ENCODE results near the gene JRKL. TPM values are rescaled to one million over a fixed set of nuclear protein-coding genes. Genes with fewer than 3 reads are reported as not detected.

JRKL gene
- polyA plus RNA-seq (2012; ENCODE audit: insufficient read depth, insufficient read length) = 10.0 TPM

DNA sequence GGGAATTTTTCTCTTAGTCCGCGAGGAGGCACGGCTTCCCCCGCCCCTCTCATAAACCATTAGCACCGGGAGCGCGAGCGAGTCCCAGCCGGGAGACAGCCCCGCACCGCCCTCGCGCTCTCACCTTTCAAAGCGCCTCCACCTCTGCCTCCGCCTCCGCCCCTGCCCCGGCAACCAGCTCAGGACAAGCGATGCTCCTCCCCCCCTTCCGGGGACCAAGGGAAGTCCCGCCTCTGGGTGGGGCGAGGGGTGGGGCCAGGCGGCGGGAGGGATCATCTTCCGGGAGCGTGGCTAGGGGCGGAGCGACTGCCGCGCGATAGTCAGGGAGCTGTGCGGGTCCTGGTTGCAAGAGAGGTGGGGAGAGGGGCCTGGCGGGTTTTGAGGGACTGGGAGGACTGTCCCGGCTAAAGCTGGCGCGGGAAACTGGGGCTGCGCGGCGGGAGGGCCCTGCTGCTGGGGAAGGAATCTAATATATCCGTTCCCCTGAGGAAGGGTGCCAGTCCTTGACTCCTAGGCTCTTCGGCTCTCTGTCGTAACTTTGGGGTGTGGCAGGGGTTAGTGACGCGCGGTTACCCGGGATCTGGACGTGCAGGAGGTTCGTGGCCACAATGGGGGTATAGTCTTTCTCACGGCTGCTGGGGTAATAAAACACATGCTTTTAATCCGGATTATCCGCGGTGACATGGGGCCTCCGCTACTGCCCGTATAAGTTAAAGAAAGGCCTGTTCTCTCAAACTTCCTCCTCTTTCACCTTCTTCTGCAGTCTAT is at the start of gene JRKL, which contains the start of gene CCDC82:
Gene JRKL, plus strand, starts transcription at position 294 of the 768 bp plus-strand sequence. CDS start 637 bp downstream, outside the sequence.
Gene CCDC82, minus strand, starts transcription at position 193 of the 768 bp plus-strand sequence. CDS start 5,165 bp downstream, outside the sequence.
- peak within 1 kb of the TSS; percentile 85 for H3K4me3 ChIP-seq (ENCODE audit: low read length)
- DNase-seq (ENCODE audit: low read depth, low spot score) = peak; percentile 89

DNA sequence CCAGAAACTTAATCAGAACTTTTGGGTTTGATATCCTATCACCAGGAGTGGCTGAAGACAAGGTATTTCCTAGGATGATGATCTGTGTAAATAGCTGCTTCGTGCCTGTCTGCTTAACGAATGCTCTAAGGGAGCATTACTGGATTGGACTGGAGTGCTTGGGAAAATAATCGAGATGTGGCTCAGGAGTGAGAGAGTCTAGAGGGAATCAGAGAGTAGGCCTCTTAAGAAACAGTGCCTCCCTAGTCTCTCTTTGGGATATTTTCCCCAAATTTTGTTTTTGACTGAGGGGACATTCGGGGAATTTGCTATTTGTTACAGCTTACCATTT is 49.3 kb upstream of the JRKL start:
- no peak overlapping the region for H3K4me3 ChIP-seq (ENCODE audit: low read length)

DNA sequence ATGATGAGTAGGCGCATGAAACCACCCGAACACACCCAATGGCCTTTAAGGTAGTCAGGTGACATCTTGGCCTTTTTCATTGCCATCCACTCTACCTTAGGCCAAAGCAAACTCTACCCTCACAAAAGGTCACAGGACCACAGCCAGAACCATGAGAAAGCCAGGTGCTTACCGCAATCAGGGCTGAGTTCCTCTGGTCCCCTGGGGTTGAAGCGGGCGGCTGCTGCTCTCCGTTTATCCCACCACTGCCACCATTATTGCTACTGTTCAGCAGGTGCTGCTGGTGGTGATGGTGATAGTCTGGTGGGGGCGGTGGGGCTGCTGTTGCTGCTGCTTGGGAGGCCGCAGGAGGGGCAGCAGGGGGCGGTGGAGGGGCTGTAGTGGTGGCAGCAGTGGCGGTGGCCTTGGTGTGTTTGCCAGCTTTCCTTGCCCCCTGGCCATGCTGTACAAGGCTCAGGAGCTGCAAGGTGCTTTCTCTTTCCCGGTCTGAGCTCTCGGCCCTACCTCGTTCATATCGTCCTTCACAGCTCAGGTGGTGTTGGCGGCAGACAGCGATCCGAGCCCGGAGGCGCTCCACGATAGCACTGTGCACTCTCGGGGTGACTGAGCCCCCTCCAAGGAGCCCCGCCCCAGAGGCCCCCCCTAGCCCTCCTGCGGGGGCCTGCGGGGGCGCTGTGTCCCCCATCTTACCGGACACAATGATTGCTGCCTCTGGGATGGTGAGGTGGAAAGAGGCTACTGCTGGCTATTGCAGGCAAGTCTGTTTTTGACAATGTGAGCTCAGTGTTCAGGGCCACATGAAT is 48.4 kb upstream of the JRKL start:
- no peak overlapping the region for H3K4me3 ChIP-seq (ENCODE audit: low read length)
- no peak for DNase-seq (ENCODE audit: low read depth, low spot score)

More for the DNA sequence above, 49.3 kb upstream of the JRKL start:
- no peak for DNase-seq (ENCODE audit: low read depth, low spot score)

DNA sequence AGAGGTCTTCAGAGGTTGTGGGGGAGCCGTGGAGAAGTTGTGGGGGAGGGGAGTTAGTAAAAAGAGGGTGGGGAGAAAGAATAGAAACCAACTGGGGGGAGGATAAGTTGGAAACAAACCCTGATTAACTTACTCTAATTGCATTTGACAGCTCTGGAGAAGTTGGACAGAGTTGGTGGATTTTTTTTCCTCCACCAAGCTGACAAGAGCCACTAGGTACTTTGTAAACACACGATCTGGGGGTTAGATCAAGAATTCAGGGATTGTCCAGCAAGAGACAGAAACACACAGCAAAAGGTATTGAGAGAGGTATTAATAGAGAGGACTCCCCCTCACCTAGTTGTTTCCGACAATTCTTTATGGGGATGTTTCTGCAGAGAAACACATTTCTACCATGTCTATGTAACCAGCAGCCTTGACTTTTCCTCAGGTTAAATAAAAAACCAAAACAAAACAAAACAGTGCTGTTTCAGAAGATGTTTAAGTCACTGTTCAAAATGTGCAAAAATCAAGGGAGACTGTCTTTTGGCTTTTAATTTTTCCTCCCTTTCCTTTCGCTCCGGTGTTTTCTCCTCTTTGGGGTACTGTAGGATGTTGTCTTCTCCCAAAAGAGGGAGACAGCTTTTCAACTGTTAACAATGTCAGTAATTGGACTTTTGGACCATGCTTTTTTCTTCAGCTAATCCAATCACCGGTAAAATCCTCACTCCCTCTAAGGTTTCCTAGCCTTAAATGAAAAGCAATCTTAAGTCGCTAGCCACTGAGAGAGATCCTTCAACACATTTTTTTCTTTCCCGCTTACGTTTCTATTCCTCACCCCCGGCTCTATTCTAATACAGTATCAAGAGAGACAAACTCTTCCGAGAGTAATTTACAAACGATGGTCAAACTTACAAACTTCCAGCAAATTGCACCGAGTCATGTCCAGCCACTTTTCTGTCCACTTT is 47.5 kb upstream of the JRKL start:
- DNase-seq (ENCODE audit: low read depth, low spot score) = no peak
- H3K4me3 ChIP-seq (ENCODE audit: low read length) = peak overlapping the region; percentile 56

DNA sequence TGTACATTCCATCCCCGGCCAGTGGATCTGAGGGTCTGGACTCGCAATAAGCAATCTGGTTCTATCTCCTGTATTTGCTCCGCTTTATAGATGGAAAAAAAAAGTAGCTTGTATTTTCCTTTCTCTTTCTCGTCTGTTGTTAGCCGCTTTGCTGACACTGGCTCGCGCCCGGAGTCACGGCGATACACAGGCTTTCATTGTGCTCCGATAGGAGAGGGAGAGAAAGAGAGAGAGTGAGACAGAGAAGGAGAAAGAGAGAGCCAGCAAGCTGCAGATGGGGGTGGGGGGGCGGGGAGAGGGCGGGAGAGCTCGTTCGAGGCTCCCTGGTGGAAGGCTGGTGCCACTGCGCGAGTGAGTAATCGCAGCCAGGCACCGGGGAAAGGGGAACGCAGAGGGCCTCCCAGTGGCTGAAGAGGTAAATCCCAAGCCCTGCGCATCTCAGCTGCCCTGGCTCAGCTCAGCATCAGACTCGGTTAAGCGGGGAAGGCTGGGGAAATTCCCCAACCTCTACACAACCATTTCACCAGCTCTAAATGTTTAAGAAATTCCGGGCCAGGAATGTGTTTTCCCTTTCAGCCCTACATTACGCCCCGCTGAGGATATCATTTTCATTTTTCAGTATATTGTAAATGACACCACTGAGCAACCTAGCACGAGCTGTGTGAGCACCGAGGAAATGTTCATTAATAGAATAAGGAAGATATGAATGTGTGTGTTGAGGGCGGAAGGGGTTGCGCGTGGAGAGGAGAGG is 46.7 kb upstream of the JRKL start, which contains the start of gene MAML2:
Gene MAML2, minus strand, starts transcription at position 235 of the 751 bp plus-strand sequence. CDS start 1,300 bp downstream, outside the sequence.
- DNase-seq (ENCODE audit: low read depth, low spot score) = peak; percentile 78
- H3K4me3 ChIP-seq (ENCODE audit: low read length) = peak within 1 kb of the TSS; percentile 56

DNA sequence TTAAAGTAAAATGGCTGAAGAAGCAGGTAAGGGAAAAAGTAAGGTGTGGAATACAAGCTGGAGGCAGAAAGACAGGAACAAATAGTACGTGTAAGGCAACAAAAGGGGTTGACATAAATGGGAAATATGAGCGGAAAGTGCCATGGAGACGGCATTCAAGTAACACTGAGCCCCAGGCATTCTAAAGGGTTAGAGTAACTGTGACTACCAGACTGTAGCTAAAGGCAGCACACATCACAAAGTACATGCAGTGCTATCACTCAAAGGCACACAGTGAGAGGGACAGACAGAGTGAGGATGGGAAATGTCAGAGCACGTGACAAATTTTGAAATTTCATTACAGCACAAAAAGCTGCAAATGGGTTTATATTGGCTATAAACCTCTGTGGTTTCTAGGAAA is 33.0 kb upstream of the JRKL start:
- no peak overlapping the region for H3K4me3 ChIP-seq (ENCODE audit: low read length)
- DNase-seq (ENCODE audit: low read depth, low spot score) = no peak

DNA sequence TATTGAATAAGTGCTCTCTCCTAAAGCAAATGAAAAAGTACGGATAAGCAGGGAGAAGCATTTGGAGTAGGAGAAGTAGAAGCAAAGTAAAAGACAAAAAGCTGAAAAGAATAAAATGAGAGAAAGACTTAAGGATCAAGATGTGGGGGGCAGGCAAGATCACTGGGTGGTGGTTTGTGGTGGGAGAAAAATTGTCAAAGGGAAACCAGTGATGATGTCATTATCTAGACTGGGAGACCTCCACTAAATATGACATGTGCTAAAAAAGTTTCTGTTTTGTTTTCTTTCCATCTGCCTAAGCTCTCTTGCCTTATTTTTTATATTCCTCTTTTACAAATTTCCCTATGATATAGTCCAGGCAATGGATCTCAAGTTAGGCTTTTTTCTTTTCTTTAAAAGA is 32.0 kb upstream of the JRKL start:
- no peak for DNase-seq (ENCODE audit: low read depth, low spot score)

DNA sequence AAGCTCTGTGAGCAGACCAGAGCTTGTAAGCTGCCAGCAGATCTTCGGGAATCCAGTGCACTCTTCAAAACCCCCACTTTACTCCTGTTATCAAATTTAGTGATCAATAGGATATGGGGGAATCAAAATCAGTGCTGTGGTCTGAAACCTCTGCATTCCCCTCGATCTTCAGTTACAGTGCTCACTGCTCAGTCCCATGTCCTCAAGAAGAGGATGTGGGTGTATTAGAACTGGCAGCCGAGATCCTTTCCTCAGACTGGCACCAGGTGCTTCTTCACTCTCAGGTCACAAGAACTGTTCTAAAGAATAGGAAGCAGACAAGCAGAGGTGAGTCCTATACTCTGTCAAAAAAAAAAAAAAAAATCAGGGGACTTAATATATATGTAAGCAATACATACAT is 31.5 kb upstream of the JRKL start:
- DNase-seq (ENCODE audit: low read depth, low spot score) = no peak
- H3K4me3 ChIP-seq (ENCODE audit: low read length) = no peak overlapping the region

More for the DNA sequence above, 32.0 kb upstream of the JRKL start:
- H3K4me3 ChIP-seq (ENCODE audit: low read length) = no peak overlapping the region

DNA sequence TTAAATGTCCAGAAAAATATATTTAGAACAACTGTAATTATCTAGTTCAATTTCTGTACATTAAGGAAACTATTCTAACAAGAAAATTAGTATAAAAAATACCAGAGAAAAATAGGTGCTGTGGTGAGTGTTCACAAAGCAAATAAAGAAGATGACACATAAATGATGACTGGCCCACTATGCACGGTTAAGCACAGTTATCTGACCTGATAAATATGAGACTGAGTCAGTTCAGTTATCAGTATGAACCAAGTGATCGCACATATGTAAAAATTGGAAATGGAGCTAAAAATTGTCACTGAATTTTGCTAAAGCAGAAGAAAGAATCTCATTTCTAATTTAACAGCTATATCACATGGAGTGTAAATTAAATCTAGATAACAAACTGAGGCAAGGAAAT is 28.0 kb upstream of the JRKL start:
- no peak for DNase-seq (ENCODE audit: low read depth, low spot score)
- H3K4me3 ChIP-seq (ENCODE audit: low read length) = no peak overlapping the region

DNA sequence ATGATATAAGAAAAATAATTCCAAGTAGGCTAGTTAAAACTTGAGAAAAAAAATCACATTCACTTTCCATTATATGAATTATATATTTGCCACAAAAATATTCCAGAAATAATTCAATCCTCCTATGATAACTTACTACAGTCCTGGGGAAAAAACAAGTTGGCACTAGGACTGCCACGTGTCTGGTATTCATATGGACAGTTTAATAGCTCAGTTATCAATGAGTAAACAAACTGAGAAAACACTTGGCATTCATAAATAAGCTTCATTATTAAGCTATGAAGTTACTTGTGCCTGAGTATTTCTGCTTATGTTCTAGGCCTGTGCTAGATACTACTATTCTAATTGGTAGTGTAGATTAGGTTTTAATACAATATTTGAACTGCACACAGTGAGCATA is 24.3 kb upstream of the JRKL start:
- H3K4me3 ChIP-seq (ENCODE audit: low read length) = no peak overlapping the region
- no peak for DNase-seq (ENCODE audit: low read depth, low spot score)

DNA sequence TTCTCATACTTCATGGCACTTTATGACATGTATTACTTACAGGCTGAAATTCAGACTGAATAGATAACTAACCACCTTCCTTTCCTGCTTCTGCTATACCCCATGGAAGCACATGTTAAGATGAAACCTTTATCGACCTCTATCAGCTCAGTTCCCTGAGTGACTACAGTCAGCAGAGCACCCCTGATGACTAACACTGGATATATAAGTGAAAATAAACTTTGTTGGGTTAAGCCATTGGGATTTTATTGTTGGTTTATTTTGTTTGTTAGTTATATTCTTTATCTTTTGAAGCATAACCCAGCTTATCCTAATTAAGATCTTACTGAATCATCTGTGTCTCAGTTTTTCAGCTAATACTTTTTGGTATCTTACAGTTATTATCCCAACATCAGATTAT is 23.8 kb upstream of the JRKL start:
- no peak overlapping the region for H3K4me3 ChIP-seq (ENCODE audit: low read length)

DNA sequence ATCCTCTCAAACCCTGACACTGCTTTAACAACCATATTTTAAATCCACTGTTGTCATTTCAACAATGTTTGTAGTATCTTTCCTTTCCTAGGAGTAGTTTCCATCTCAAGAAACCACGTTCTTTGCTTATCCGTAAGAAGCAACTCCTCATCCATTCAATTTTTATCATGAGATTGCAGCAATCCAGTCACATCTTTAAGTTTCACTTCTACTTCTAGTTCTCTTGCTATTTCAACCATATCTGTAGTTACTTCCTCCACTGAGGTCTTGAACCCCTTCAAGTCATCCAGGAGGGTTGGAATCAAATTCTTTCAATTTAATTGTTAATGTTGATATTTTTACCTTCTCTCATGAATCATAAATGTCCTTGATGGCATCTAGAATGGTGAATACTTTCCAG is 22.5 kb upstream of the JRKL start:
- no peak for DNase-seq (ENCODE audit: low read depth, low spot score)
- no peak overlapping the region for H3K4me3 ChIP-seq (ENCODE audit: low read length)

More for the DNA sequence above, 23.8 kb upstream of the JRKL start:
- no peak for DNase-seq (ENCODE audit: low read depth, low spot score)

DNA sequence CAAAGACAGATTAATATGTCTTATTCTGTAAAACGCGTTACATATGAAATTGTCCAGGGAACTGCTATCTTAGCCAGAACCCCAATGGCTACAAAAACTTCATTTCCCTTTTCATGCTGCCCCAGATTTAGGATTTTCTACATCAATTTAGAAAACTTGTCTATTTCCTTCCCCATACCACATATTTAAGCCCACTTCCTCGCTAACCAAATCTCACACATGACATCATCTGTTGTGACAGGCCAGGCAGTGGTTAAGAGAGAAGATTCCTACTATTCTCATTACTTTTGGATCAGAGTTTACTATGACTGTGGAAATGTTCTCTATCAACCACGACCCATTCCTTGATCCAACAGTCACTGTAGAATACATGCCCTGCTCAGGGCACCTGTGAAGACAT is 16.0 kb upstream of the JRKL start:
- DNase-seq (ENCODE audit: low read depth, low spot score) = no peak
- H3K4me3 ChIP-seq (ENCODE audit: low read length) = no peak overlapping the region

DNA sequence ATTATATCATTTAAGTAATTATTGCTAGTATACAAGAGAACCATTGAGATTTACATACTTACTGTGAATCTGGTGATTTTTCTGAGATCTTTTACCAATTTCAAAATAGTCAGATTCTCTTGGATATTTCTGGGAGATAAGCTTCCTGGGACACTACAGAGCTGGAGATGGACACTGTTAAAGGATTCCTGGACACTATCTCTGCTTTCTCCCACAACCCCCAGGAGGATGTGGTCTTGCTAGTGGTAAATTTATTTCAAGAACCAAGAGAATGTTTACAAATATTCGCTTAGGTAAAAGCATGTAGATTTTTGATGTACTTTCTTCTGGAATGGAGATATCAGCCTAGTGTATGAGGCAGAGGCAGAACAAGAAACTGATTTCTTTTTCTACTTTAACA is 13.0 kb upstream of the JRKL start:
- DNase-seq (ENCODE audit: low read depth, low spot score) = no peak
- H3K4me3 ChIP-seq (ENCODE audit: low read length) = no peak overlapping the region

DNA sequence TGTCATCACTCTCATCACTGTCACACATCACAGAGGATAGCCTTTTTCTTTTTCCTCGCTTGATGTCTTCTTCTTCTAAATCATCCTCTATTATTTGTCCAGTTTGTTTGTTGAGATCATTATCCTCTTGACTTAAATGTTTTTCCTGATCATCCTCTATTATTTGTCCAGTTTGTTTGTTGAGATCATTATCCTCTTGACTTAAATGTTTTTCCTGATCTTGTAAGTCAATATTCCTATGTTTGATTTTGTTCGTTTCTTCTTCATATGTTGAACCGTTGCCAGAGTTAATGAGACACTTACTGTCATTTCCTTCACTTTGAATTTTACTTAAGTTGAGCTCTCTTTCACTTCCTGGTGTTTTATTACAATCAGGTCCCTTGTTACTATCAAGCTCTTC is 5.7 kb upstream of the JRKL start:
- no peak for DNase-seq (ENCODE audit: low read depth, low spot score)

DNA sequence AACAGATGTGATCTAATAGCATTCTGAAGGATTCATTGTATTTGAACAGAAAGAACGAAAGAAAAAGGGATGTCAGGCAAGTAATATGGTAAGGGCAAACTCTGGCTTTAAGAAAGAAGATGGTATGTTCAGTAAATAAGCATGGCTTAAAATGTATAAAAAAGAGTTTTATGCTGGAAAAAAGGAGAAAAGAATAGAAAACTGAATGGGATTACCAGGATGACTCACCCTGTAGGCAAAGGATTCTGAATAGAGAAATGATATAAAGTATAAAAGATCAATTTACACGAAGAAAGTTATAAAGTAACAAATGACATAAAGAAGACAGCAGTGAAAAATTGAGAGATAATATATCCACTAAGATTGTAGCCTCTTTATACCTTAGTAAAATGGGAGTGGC is 4.6 kb upstream of the JRKL start:
- DNase-seq (ENCODE audit: low read depth, low spot score) = no peak
- H3K4me3 ChIP-seq (ENCODE audit: low read length) = no peak overlapping the region

More for the DNA sequence above, 5.7 kb upstream of the JRKL start:
- H3K4me3 ChIP-seq (ENCODE audit: low read length) = no peak overlapping the region

DNA sequence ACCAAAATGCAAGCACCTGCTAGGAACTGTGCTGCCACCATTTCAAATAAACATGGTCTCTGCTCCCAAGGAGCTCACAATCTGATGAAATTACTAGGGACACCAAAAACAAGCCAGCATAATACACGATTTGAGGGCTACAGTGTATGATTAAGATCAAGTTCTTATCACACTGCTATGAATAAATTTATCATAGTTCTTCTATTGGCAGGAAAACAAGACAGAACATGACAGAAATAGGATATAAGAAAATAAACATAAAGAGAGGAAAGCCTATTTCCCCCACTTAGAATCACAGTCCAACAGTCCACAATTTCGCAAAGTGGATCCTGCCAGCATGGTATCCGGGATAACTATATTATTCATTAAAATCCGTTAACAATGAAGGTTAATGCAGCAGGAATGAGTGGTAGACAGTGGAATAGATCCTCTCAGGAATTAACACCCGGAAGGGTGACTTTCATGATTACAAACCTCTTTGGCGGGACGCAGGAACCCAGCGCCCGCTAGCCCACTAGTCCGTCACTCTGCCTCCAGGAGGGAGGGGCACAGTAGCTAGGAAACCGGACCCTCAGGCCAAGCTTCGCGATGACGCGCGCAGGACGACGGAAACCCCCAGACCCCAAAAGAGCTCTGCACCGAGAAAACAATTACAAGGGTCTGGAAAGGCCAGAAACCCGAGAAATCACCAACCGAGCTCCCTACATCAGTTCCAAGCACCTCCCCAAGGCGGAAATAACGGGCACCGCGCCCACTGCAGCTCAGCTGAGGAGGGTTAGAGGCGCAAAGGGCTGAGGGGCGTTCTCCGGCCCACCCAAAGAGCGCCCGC is 708 bp upstream of the JRKL start:
- DNase-seq (ENCODE audit: low read depth, low spot score) = no peak
- peak overlapping the region; percentile 85 for H3K4me3 ChIP-seq (ENCODE audit: low read length)

DNA sequence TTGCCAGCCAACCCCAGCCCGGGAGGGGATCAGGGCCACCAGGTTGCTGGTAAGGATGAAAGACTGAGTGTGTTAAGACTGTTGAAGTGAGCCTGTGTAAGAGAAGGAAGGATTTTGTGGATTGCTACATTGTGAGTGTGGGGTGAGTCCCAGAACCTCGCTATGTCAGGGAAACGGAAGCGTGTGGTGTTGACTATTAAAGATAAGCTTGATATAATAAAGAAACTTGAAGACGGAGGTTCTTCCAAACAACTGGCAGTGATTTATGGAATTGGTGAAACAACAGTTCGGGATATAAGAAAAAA is 627 bp downstream of the JRKL start:
- DNase-seq (ENCODE audit: low read depth, low spot score) = no peak
- H3K4me3 ChIP-seq (ENCODE audit: low read length) = peak overlapping the region; percentile 85
